ENCODE data around the gene DLGAP3. TPM values are rescaled to one million over a fixed set of nuclear protein-coding genes. Genes with fewer than 3 reads are reported as not detected.
"Not testable (repeated sequence)": the region's sequence is repeated elsewhere in the genome, so short reads cannot be mapped to it uniquely, and the experiment has no call there.

Gene DLGAP3
- total and polyA plus RNA-seq, 5 donors, result 0.05 to 0.21 (median 0.11) TPM

DNA sequence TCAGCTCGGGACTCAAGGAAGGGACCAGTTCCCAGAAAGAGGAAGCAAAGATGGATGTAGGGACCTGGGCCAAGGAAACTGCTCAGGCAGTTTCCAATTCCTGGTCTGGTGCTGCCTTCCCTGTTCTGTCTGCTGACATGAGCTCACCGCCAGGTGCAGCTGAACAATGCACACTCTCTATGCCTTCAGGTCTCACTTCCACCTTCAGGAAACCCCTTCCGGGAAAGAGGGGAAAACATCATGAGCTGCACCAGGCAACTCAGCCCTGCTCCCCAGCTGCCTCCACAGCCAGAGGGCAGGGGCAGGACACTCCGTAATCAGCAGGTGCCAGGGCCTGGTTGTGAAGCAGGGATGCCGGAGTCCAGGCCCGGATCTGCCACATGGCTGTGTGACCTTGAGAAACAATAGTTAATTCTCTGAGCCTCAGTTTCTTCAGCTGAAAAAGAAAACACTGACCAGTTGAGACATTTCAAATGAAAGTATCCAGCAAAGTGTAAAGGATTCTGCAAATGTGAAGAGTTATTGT is 97.7 kb downstream of the DLGAP3 start:
- Histone ChIP-seq H3K9me3 (ENCODE audit: control insufficient read depth, low read length) (no peaks in the 10 kb centered on the region), H3K27me3 (ENCODE audit: control insufficient read depth, insufficient read depth) (no peaks in the 10 kb centered on the region), H3K27ac (ENCODE audit: low read length) (no peak overlapping the region), H3K4me3 (ENCODE audit: low read length) (no peak overlapping the region), H3K4me1 (ENCODE audit: control insufficient read depth, insufficient read depth, low read length) (peaks cover 3% of the 10 kb centered on the region)
- 76% methylated on average over 6 of the region's 6 CpGs for WGBS
- no peak for DNase-seq
- no peak for ATAC-seq
- intact Hi-C loops (cut with DNase I), result no loop called here

DNA sequence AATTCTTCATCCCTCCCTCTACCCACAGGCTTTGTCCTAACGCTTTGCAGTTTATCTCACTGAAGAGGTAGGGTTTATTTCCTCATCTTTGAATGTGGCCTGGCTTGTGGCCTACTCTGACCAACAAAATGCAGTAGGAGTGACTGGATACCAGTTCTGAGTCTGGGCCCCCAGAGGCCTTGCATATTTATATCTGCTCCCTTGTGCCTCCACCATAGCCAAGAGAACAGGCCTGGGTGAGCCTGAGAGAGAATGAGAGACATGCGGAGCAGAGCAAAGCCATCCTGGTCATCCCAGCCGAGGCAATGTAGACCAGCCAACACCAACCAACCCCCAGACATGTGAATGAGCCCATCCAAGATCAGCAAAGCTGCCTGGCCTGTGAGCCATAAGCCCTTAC is 100.2 kb downstream of the DLGAP3 start:
- 84% methylated on average over 3 of the region's 3 CpGs for WGBS
- no peak for DNase-seq
- intact Hi-C loops (cut with DNase I), result no loop called here
- Histone ChIP-seq H3K27me3 (ENCODE audit: control insufficient read depth, insufficient read depth) (no peaks in the 10 kb centered on the region), H3K27ac (ENCODE audit: low read length) (no peak overlapping the region), H3K4me3 (ENCODE audit: low read length) (no peak overlapping the region), H3K4me1 (ENCODE audit: control insufficient read depth, insufficient read depth, low read length) (peaks cover 2% of the 10 kb centered on the region), H3K9me3 (ENCODE audit: control insufficient read depth, low read length) (no peaks in the 10 kb centered on the region)
- no peak for ATAC-seq

DNA sequence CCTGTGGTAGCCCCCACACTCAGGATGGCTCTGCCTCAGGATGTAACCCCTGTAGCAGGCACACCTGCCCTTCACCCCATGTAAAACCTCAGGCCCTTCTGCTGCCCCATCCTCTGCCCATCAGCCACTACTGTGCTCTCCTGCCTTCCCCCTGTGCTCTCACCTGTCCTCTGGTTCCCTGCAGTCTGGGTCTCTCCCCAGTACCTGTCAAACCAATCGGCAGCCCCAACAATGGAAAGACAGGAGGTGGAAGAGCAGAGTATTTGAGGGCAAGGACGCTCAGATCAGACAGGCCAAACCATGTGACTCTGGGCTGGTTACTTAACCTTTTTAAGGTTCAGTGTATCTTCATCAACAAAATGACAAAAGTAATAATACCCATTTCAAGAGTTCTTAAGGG is 100.8 kb downstream of the DLGAP3 start:
- intact Hi-C loops (cut with DNase I), result no loop called here
- Histone ChIP-seq H3K27me3 (ENCODE audit: control insufficient read depth, insufficient read depth) (no peaks in the 10 kb centered on the region), H3K27ac (ENCODE audit: low read length) (no peak overlapping the region), H3K9me3 (ENCODE audit: control insufficient read depth, low read length) (no peaks in the 10 kb centered on the region), H3K4me3 (ENCODE audit: low read length) (no peak overlapping the region), H3K4me1 (ENCODE audit: control insufficient read depth, insufficient read depth, low read length) (peaks cover 2% of the 10 kb centered on the region)
- DNase-seq (no peak), ATAC-seq (no peak)
- 85% methylated on average over 2 of the region's 2 CpGs for WGBS

DNA sequence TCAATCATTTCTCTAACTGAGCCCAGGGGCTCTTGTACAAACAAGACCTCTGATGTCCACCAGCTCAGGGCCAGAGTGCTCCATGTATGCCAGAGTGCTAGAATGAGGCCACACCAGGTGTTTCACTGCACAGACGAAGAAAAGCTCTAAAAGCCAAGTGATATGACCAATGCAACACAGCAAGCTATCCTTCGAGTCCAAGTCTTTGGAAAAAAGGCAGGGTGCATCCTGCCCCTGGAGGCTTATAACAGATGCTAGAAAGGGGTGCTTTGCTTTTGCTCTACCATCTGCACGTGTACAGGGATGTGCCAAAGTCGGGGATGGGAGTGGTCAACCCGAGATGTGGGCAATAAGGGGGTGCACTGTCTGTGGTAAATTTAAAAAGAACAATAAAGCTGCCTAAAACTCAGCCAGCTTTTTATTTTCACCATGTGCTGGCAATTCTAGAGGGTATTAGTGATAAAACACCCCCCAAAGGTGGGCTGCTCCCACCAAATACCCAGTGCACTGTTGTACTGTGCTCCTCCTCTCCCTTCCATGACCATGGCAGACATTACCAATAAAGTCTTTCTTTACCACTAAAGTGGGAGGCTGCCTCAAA is 102.0 kb downstream of the DLGAP3 start:
- ATAC-seq, result no peak
- no peak overlapping the region for H3K27ac ChIP-seq (ENCODE audit: low read length)
- no peak for DNase-seq
- H3K4me3 ChIP-seq (ENCODE audit: low read length), result no peak overlapping the region
- no peaks in the 10 kb centered on the region for H3K27me3 ChIP-seq (ENCODE audit: control insufficient read depth, insufficient read depth)
- intact Hi-C loops (cut with DNase I), result no loop called here
- 83% methylated on average over 5 of the region's 5 CpGs for WGBS
- H3K9me3 ChIP-seq (ENCODE audit: control insufficient read depth, low read length), result no peaks in the 10 kb centered on the region
- H3K4me1 ChIP-seq (ENCODE audit: control insufficient read depth, insufficient read depth, low read length), result peaks cover 2% of the 10 kb centered on the region

DNA sequence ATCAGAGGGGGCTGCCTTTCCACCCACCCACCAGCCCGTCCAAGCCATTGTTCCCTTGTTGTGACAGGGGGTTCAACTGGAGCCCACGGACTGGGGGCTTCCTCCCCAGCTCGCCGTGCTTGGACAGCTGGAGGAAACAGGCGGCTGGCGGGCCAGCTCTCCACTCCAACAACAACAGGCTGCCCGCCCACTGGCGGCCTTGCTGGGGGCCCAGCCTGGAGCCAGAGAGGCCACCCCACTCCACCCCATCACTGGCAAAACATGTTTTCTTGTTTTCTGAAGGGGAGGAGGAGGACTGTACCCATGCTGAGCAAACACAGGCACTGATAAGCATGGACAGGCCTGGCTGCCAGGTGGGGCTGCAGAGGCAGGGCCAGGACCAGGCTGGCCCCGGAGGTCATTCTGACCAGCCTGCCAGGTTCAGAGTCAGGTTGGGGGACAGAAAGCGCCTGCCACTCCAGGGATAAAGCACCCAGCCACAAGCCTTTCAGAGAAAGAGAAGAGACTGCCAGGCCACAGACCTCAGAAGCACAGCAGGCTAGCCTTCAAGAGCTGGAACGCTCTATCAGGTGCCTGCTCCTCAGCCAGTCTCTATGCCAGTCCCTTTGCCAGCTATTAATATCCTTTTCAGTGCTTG is 103.9 kb downstream of the DLGAP3 start:
- peak; percentile 88 to 92 for ATAC-seq
- H3K27me3 ChIP-seq (ENCODE audit: control insufficient read depth, insufficient read depth), result no peaks in the 10 kb centered on the region
- no peak overlapping the region for H3K27ac ChIP-seq (ENCODE audit: low read length)
- peaks cover 2% of the 10 kb centered on the region for H3K4me1 ChIP-seq (ENCODE audit: control insufficient read depth, insufficient read depth, low read length)
- DNase-seq, result peak; percentile 37 to 83 (median 77)
- H3K4me3 ChIP-seq (ENCODE audit: low read length), result no peak overlapping the region
- H3K9me3 ChIP-seq (ENCODE audit: control insufficient read depth, low read length), result no peaks in the 10 kb centered on the region
- intact Hi-C loops (cut with DNase I), result no loop called here
- WGBS, result 58% methylated on average over 11 of the region's 11 CpGs

DNA sequence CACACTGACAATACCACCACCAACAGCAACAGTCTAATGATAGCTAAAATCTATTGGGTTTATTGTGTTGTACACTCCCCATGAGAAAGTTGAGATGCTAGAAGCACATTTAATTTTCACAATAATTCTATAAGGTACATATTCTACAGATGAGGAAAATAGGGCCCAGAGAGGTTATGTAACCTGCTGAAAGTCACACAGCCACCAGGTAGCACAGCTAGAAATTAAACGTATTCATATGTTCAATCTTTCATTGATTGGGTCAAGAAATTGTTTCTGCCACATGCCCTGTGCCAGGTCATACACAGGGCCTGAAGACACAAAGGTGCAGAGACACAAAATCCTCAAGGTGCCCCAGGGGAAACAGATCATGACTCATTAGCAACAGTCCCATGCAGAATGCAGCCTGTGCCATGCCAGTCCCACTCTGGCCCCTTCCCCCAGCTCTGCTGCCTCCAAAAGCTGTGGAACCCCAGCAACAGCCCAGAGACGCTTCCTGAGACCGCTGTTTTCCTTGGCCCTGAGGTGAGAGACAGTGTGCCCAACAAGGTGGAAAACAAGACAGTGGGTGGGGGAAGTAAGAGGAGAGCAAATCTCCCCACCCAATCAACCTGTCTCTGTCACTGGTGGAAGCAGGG is 104.5 kb downstream of the DLGAP3 start:
- H3K9me3 ChIP-seq (ENCODE audit: control insufficient read depth, low read length), result no peaks in the 10 kb centered on the region
- DNase-seq (no peak), ATAC-seq (peak; percentile 45 to 50)
- no peaks in the 10 kb centered on the region for H3K27me3 ChIP-seq (ENCODE audit: control insufficient read depth, insufficient read depth)
- no peak overlapping the region for H3K27ac ChIP-seq (ENCODE audit: low read length)
- intact Hi-C loops (cut with DNase I), result no loop called here
- 91% methylated on average over 3 of the region's 3 CpGs for WGBS
- H3K4me3 ChIP-seq (ENCODE audit: low read length), result no peak overlapping the region
- H3K4me1 ChIP-seq (ENCODE audit: control insufficient read depth, insufficient read depth, low read length), result peaks cover 2% of the 10 kb centered on the region

DNA sequence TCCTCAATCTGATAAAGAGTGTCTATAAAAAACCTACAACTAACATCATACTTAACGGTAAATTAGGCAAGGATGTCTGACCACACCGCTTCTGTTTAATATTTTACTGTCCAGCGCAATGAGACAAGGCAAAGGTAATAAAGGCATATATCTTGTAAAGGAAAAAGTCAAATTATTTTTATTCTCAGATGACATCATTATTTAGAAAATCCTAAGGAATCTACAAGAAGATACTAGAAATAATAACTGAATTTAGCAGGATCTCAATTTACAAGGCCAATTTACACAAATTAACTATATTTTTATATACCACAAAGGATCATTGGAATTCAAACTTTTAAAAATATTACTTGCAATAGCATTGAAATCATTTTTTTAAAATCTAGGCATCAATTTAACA is 107.2 kb downstream of the DLGAP3 start:
- 72% methylated on average over 3 of the region's 3 CpGs for WGBS
- H3K4me1 ChIP-seq (ENCODE audit: control insufficient read depth, insufficient read depth, low read length), result peaks cover 2% of the 10 kb centered on the region
- no peak overlapping the region for H3K4me3 ChIP-seq (ENCODE audit: low read length)
- no peaks in the 10 kb centered on the region for H3K27me3 ChIP-seq (ENCODE audit: control insufficient read depth, insufficient read depth)
- intact Hi-C loops (cut with DNase I), result no loop called here
- no peak for DNase-seq
- ATAC-seq, result no peak
- H3K9me3 ChIP-seq (ENCODE audit: control insufficient read depth, low read length), result no peaks in the 10 kb centered on the region
- no peak overlapping the region for H3K27ac ChIP-seq (ENCODE audit: low read length)

DNA sequence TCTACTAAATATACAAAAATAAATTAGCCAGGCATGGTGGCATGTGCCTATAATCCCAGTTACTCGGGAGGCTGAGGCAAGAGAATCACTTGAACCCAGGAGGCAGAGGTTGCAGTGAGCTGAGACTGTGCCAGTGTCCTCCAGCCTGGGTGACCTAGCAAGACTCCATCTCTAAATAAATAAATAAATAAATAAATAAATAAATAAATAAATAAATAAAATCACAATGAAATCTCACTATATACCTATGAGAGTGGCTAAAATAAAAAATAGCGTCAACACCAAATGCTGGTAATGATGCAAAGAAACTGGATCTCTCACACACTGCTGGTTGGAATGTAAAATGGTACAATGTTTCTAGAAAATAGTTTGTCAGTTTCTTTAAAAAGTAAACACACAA is 110.6 kb downstream of the DLGAP3 start:
- intact Hi-C loops (cut with DNase I); ATAC-seq: not testable (repeated sequence)
- WGBS, result 94% methylated on average over 2 of the region's 2 CpGs

DNA sequence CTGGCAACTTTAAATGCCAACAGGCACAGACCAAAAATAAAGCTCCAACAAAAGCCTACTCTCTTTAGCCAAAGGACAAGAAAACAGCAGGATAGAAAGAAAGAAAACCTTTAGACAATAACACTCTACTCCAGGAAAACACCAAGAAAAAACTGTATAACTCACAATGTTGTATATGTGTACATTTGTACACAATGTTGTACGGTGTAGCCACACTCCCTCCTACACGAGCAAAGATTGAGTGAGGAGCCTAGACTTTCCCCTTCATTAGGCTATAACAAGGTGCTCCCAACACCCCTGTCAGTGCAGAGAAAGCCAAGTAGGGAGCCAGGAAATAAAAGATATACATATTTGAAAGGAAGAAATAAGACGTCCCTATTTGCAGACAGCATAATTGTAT is 112.7 kb downstream of the DLGAP3 start:
- no peak overlapping the region for H3K27ac ChIP-seq (ENCODE audit: low read length)
- no peak for ATAC-seq
- 69% methylated on average over 3 of the region's 3 CpGs for WGBS

More for the DNA sequence above, 110.6 kb downstream of the DLGAP3 start:
- not testable (repeated sequence) for H3K27me3 ChIP-seq (ENCODE audit: control insufficient read depth, insufficient read depth); H3K9me3 ChIP-seq (ENCODE audit: control insufficient read depth, low read length); DNase-seq; H3K27ac ChIP-seq (ENCODE audit: low read length); H3K4me3 ChIP-seq (ENCODE audit: low read length); H3K4me1 ChIP-seq (ENCODE audit: control insufficient read depth, insufficient read depth, low read length)

DNA sequence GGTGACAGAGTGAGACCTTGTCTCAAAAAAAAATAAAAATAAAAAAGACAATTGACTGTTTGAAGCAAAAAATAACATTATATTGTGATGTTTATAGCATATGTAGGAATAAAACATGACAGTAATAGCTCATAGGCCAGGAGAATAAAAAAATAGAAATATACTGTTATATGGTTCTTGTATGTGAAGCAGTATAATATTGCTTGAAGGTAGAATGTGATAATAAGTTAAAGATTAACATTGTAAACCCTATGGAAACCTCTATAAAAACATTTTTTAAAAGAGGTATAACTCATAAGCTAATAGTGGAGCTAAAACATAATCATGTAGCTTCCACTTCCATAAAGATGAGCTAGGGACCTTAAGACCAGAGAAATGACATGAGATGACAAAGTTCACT is 113.1 kb downstream of the DLGAP3 start:
- H3K4me3 ChIP-seq (ENCODE audit: low read length), result no peak overlapping the region
- no peaks in the 10 kb centered on the region for H3K27me3 ChIP-seq (ENCODE audit: control insufficient read depth, insufficient read depth)
- intact Hi-C loops (cut with DNase I), result no loop called here
- ATAC-seq (no peak), DNase-seq (no peak)
- no peaks in the 10 kb centered on the region for H3K9me3 ChIP-seq (ENCODE audit: control insufficient read depth, low read length)
- H3K4me1 ChIP-seq (ENCODE audit: control insufficient read depth, insufficient read depth, low read length), result no peaks in the 10 kb centered on the region
- no peak overlapping the region for H3K27ac ChIP-seq (ENCODE audit: low read length)

More for the DNA sequence above, 112.7 kb downstream of the DLGAP3 start:
- Histone ChIP-seq H3K9me3 (ENCODE audit: control insufficient read depth, low read length) (no peaks in the 10 kb centered on the region), H3K27me3 (ENCODE audit: control insufficient read depth, insufficient read depth) (no peaks in the 10 kb centered on the region), H3K4me3 (ENCODE audit: low read length) (no peak overlapping the region), H3K4me1 (ENCODE audit: control insufficient read depth, insufficient read depth, low read length) (no peaks in the 10 kb centered on the region)
- DNase-seq, result no peak
- intact Hi-C loops (cut with DNase I), result no loop called here
